Prostate gland (tissue), 2 donors: ENCODE data around the gene NOTCH4. TPM values are rescaled to one million over a fixed set of nuclear protein-coding genes. Genes with fewer than 3 reads are reported as not detected.
"Not testable (repeated sequence)": the region's sequence is repeated elsewhere in the genome, so short reads cannot be mapped to it uniquely, and the experiment has no call there.

Source experiments
- DNase-seq: peaks from one replicate; pipeline ENCODE4 v3.0.0-alpha.2; 2019; ENCODE audit warnings: low spot score
- H3K27ac ChIP-seq, 2 donors: fragments of 200-600 bp; sonication (generic); 2 replicates each; pipeline ENCODE4 v1.5.1; 2017 to 2019
- H3K27me3 ChIP-seq: fragments of 200-600 bp; sonication (generic); replicated peaks from 2 replicates; pipeline ENCODE4 v1.5.1; 2019; ENCODE audit not compliant: insufficient read depth
- H3K36me3 ChIP-seq, 2 donors: fragments of 200-600 bp; sonication (generic); 1 replicate in 1 of 2; 2 replicates in 1 of 2; pipeline versions ENCODE4 v1.5.1 to v1.8.1; 2017 to 2019
- H3K4me1 ChIP-seq: fragments of 200-600 bp; sonication (generic); replicated peaks from 2 replicates; pipeline ENCODE4 v1.5.1; 2019
- H3K4me3 ChIP-seq, 2 donors: fragments of 200-600 bp; sonication (generic); 2 replicates each; pipeline ENCODE4 v1.5.1; 2017 to 2019
- H3K9me3 ChIP-seq: fragments of 200-600 bp; sonication (generic); 2 replicates; pipeline ENCODE4 v1.5.1; 2017
- CTCF ChIP-seq, 4 experiments: fragments of 200-600 bp in 2 of 4; fragments of 450-650 bp in 2 of 4; sonication (generic) in 2 of 4; IDR thresholded peaks; 1 replicate in 3 of 4; 2 replicates in 1 of 4; pipeline ENCODE4 v1.5.1; 2016 to 2019; ENCODE audit warnings: antibody characterized with exemption in 4 of 4, mild to moderate bottlenecking in 2 of 4, moderate library complexity in 2 of 4
- POLR2A ChIP-seq: fragments of 450-650 bp; IDR thresholded peaks from one replicate; pipeline ENCODE4 v1.6.1; 2016; ENCODE audit warnings: antibody characterized with exemption, mild to moderate bottlenecking
- POLR2AphosphoS5 ChIP-seq: sonication (generic); formaldehyde crosslinking; IDR thresholded peaks from one replicate; pipeline ENCODE4 v1.6.1; 2017; ENCODE audit warnings: antibody characterized with exemption
- WGBS: methylation state at CpG from one replicate; pipeline ENCODE4 v1.1.5; 2018; 5-methylcytosine and 5-hydroxymethylcytosine counted together
- intact Hi-C: fragments of 100-400 bp; cut with DNase I; formaldehyde crosslinking; loops from one replicate; pipeline ENCODE4 v1.14.2; 2022
- total RNA-seq, 2 donors: library from RNA; depleted of rRNA; stranded (reverse); fragments of >200 nt; gene quantifications; one replicate each; pipeline ENCODE4 v1.1.0, GENCODE V29; 2016

Gene NOTCH4
- total RNA-seq, 2 donors from 2014 or later: 14.6 to 18.2 TPM

GRCh38 chr6:32189742-32190053 lies 34.2 kb downstream of the NOTCH4 start:
- Histone ChIP-seq H3K27ac (peak overlapping the region; percentile 91 to 98), H3K4me1 (no peaks in the 10 kb centered on the region), H3K27me3 (no peaks in the 10 kb centered on the region), H3K9me3 (no peaks in the 10 kb centered on the region), H3K36me3 (no peaks in the 10 kb centered on the region), H3K4me3 (peak overlapping the region; percentile 74 to 79)
- no peak for DNase-seq
- no CpG with 5 or more reads among the region's 23 CpGs for WGBS
- TF ChIP-seq POLR2A (no peak), CTCF (IDR thresholded peaks at IDR 0.05) (no peak), POLR2AphosphoS5 (no peak)
- intact Hi-C loops: no loop called here

- DNase-seq: no peak
- Histone ChIP-seq H3K27me3 (no peaks in the 10 kb centered on the region), H3K36me3 (no peaks in the 10 kb centered on the region), H3K27ac (peak overlapping the region; percentile 91 to 98), H3K4me1 (no peaks in the 10 kb centered on the region), H3K9me3 (no peaks in the 10 kb centered on the region), H3K4me3 (peak overlapping the region; percentile 74 to 79)
- intact Hi-C loops: no loop called here
- 1% methylated on average over 10 of the region's 10 CpGs for WGBS
- TF ChIP-seq POLR2A (no peak), POLR2AphosphoS5 (no peak), CTCF (IDR thresholded peaks at IDR 0.05) (no peak)
These were observed 34.7 kb downstream of the NOTCH4 start for GRCh38 chr6:32189069-32189741.

GRCh38 chr6:32188381-32189068 lies 35.3 kb downstream of the NOTCH4 start:
- Histone ChIP-seq H3K27ac (peak overlapping the region; percentile 91 to 98), H3K36me3 (no peaks in the 10 kb centered on the region), H3K27me3 (no peaks in the 10 kb centered on the region), H3K4me3 (peak overlapping the region; percentile 74 to 79), H3K9me3 (no peaks in the 10 kb centered on the region), H3K4me1 (no peaks in the 10 kb centered on the region)
- intact Hi-C loops: no loop called here
- WGBS: 9% methylated on average over 13 of the region's 13 CpGs
- no peak for DNase-seq
- no peak for TF ChIP-seq POLR2A
- TF ChIP-seq POLR2AphosphoS5: no peak
- TF ChIP-seq CTCF (IDR thresholded peaks at IDR 0.05): no peak

GRCh38 chr6:32187725-32188380 lies 36.0 kb downstream of the NOTCH4 start:
- DNase-seq, H3K9me3 ChIP-seq, intact Hi-C loops, H3K27me3 ChIP-seq, H3K4me1 ChIP-seq, H3K36me3 ChIP-seq: not testable (repeated sequence)
- Histone ChIP-seq H3K4me3 (peak overlapping the region in 1 of 2 donors; percentile 79), H3K27ac (peak overlapping the region; percentile 91 to 98)
- 56% methylated on average over 18 of the region's 18 CpGs for WGBS

GRCh38 chr6:32187009-32187709 lies 36.7 kb downstream of the NOTCH4 start:
- no peaks in the 10 kb centered on the region for H3K9me3 ChIP-seq
- no peaks in the 10 kb centered on the region for H3K4me1 ChIP-seq
- TF ChIP-seq POLR2A (no peak), POLR2AphosphoS5 (no peak), CTCF (IDR thresholded peaks at IDR 0.05) (no peak)
- H3K36me3 ChIP-seq: peaks cover 0 to 5% of the 10 kb centered on the region in 2 donors
- intact Hi-C loops: no loop called here
- 65% methylated on average over 12 of the region's 12 CpGs for WGBS
- no peak for DNase-seq
- H3K27ac ChIP-seq: peak overlapping the region; percentile 48 to 98
- no peak overlapping the region for H3K4me3 ChIP-seq
- H3K27me3 ChIP-seq: no peaks in the 10 kb centered on the region

GRCh38 chr6:32186151-32186840 lies 37.6 kb downstream of the NOTCH4 start:
- H3K4me3 ChIP-seq, intact Hi-C loops, H3K27me3 ChIP-seq, DNase-seq, H3K9me3 ChIP-seq, H3K4me1 ChIP-seq, H3K36me3 ChIP-seq: not testable (repeated sequence)
- 61% methylated on average over 10 of the region's 10 CpGs for WGBS
- H3K27ac ChIP-seq: peak overlapping the region; percentile 48 to 98
